ENCODE measurements around the gene COLGALT1.

COLGALT1 gene

DNA sequence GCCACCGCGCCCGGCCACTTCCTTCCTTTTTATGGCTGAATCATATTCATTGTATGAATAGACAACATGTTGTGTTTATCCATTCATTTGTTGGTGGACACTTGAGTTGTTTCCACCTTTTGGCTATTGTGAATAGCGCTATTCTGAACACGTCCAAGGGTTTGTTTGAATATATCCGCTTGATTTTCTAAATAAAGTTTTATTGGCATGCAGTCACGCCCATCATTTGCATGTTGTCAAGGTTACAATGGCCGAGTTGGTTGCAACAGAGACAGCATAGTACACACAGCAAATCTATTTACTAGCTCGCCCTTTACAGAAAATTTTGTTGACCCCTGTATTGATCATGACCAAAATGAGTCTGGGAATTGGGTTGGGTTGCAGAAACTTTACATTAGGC is 43.5 kb downstream of the COLGALT1 start:
- no peak for DNase-seq (ENCODE audit: low read depth in 2 of 2)

DNA sequence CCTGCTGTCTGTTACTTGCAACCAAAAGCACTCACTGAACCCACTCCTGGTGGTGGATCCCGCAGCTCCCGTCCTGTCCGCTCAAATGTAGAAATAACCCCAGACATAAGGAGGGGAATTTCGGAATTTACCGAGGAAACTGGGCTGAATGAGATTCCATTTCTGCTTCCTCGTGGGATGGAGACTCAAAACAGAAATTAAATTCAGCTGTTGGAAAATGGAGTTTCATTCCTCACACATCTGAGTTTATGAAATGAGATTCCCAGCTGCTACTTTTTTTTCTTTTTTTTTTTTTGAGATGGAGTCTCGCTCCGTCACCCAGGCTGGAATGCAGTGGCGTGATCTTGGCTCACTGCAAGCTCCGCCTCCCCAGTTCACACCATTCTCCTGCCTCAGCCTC is 44.3 kb downstream of the COLGALT1 start:
- no peak for DNase-seq (ENCODE audit: low read depth in 2 of 2)

DNA sequence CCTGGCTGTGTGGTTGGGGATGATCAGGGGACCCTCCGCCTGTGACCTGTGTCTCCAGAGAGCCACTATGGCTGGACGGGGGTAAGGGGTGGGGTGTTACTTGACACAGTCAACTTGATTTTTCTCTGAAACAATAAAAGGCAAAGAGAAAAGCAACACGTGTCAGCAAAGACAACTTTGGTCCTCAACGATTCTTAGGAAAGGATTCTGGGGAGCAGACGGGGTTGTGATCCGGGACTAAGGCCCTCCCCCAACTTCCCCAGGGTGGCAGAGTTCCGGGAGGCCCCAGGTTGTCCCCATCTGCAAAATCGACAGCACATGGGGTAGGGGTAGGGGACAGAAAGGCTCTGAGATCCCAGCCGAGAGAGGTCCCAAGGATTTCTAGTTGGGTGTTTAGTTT is 46.2 kb downstream of the COLGALT1 start:
- DNase-seq (ENCODE audit: low read depth in 2 of 2) = no peak

DNA sequence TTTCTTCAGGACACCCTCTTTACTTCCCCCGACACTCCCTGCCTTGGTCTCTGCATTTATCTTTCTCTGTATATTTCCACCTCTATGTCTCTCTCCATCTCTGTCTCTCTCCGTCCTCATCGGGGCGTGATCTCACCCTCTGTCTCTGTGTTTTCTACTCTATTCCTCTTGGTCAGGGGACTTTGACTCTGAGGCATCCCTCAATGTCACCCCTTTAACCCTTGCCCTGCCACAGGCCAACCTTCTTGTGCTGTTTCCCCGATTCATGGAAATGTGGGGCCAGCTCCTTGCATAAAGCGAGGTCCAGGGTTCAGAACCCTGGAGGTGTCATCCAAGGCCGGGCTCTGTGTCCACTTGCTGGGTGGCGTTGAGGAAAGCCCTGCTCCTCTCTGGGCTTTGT is 46.8 kb downstream of the COLGALT1 start:
- DNase-seq (ENCODE audit: low read depth in 2 of 2) = no peak

DNA sequence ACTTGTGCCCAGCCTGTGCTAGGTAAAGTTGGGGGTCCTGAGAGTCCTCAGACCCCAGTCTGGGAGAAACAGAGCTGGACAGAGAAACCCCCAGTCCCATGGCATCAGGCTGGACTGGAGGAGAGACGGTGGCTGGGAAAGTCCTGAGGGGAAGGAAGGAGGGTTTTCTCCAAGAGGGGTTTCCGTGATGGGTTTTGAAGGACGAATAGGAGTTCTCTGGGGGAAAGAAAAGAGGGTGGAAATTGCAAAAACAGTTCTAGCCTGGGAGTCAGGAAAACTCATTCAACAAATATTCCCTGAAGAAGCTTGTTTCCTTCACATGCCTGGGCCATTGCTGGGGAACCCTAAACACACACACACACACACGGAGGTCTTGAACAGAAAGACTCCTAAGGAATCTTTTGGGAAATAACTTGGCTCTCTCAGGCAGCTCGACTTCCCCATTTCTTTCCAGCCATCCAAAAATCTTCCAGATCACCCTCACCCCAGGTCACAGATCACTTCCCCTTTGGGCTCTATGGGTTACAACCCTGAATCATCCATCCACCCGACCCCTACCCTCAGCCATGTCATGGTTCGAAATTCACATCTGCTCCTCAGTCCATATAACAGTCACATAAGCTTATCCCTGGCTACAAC is 47.5 kb downstream of the COLGALT1 start:
- no peak for DNase-seq (ENCODE audit: low read depth in 2 of 2)

DNA sequence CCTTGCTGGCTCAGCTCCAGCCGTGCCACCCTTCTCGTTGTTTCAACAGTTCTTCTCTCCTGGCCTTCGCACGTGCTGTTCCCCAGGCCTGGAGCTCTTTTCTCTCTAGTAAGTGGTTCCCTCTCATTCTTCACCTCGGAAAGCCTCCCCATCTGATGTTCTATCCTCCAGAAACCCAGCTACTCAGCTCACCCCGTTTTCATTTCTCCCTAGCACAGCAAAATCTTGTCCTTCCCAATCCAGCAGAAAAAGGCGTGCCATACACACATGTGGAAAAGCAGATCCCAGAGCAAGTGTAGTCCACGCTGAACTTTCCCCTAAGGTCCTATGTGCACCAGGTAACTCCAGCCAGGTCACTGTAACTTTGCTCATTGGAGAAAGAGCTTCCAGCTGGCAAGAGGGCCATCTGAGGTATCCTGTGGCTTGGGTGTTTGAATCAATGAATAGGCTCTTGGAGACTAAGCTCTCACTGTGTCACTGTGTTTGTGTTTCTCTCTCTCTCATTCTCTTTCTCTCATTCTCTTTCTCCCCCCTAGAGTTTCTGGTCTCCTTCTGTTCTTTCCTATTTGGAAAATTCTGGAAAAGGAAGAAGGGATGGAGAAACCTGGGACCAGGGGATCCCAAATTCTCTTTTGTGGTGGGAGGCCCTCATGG is 49.0 kb downstream of the COLGALT1 start:
- no peak for DNase-seq (ENCODE audit: low read depth in 2 of 2)

DNA sequence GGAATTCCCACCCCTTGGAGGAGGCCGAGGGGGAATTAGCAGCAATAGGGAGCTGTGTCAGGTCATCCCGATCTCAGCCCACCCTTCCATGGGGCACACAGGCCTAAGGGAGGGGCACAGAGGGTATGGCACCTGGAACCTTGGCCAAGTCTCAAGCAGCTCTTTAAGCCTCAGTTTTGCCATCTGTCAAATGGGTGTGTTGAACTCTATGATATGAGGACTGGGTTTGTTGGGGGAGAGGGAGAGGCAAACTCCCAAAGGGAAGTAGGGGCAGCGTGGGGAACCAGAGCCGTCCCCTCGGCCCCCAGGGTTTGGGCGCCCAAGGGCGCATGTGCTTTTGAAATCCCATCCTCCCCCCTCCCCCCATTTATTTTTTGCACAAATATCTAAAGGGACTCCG is 49.7 kb downstream of the COLGALT1 start:
- no peak for DNase-seq (ENCODE audit: low read depth in 2 of 2)

DNA sequence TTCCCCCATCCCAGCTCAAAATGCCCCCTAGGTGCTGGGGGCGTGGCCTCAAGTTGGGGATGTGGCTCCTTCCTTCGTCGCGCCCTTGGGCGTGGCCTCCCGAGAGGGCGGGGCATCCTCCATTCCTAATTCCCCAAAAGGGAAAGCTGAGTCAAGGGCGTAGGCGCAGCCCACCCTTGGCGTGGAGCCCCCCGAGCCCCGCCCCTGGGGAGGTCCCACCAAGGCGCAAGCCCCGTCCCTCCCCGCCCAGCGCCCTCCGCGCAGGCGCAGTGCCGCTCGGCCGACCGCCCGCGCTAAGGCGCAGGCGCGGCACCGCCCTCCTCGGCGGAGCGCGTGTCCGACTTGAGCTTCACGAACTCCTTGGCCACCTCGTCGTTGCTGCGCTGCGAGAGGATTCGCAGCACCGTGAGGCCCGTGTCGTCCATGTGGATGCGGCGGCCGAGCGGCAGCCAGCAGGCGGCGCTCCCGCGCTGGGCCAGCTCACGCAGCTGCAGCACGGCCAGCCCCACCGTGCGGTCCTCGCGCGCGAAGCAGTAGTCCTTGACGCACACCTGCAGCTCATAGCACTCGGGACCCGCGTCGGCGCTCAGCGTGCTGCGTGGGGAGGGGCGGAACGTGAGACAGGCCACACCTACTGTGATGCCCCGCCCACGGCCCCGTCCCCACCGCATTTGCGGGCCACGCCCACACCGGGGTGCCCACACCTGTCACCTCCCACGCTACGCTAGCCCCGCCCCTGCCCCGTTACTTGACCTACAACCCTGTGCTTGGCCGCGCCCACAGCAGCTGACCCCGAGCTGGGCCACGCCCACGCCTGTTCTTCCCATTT is 50.5 kb downstream of the COLGALT1 start:
- peak; percentile 14 to 49 for DNase-seq (ENCODE audit: low read depth in 2 of 2)

DNA sequence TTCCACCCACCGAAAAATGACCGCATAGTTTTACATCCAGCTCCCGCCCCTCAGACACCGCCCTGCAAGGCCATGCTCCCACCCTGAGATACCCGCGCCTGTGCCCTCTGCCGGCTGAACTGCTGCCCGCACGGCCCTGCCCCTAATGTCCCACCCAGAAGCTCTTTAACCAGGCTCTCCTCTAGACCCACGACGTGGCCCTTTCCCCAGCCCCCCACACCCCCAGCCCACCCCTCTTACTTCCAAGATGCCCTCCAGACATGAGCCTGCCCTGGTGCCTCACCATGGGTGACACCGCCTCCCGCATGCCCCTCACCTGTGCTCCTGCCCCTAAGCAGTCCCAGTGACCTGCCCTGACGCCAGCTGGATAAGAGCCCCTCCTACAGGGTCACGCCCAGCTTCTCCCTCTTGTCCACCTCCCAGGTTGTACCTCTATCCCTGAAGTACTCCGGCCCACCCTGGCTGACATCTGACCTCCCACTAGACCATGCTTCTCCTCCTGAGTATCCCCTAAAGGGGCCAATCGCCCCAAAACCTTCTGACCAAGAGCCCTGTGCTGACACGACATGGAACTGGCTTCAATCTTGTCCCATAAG is 51.2 kb downstream of the COLGALT1 start:
- no peak for DNase-seq (ENCODE audit: low read depth in 2 of 2)

DNA sequence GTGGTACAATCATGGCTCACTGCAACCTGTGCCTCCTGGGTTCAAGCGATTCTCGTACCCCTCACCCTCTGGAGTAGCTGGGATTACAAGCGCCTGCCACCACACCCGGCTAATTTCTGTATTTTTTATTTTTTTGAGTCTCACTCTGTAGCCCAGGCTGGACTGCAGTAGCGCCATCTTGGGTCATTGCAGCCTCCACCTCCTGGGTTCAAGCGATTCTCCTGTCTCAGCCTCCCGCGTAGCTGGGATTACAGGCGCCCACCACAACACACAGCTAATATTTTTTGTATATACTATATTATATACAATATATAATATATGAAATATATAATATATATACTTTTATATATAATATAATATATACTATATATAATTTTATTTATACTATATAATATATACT is 52.5 kb downstream of the COLGALT1 start:
- no peak for DNase-seq (ENCODE audit: low read depth in 2 of 2)

DNA sequence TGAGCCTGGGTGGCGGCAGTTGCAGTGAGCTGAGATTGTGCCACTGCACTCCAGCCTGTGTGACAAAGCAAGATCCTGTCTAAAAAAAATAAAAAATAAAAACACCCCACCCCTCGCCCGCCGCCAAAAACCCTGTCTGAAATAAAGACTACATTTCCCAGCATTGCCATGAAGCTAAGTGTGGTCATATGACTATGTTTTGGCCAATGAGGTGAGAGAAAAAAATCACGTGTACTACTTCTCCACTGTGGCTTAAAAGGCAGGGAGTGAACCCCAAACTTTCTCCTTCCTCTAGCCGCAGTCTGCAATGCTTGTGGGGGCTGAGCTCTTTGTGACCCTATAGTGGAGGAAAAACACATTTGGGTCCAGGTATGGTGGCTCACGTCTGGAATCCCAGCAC is 54.9 kb downstream of the COLGALT1 start:
- no peak for DNase-seq (ENCODE audit: low read depth in 2 of 2)

DNA sequence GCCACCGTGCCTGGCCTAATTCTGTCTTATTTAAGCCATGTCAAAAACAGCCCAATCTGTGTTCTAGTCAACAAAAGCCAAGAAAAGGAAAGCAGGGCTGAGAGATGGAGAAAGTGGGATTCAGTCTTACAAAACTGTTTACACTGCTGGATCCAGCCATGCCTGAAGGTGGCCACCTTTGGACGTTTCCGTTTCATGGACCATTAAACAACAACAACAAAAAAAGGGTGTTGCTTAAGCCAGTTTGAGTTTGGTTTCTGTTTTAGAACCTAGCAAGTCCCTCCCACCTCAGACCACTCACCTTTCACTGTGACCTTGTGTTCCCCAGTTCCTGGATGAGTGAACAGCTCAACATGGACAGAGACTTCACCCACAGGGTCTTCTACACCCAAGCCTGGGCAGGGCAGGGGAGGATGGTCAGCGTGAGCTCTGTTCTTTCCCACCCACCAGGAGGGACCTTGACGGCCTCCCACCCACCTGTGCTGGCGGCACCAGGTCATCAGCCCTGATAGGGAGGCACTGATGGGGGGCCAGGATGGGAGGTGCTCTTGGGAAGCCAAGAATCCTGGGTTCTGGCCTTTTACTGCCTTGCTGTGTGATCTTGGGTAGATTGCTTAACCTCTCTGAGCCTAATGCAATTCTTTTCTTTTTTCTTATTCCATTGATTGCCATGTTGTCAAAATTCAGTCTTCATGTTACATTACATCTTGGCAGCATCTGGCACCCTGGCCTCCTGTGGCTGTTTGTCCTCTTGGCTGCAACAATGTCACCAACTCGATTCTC is 56.2 kb downstream of the COLGALT1 start:
- DNase-seq (ENCODE audit: low read depth in 2 of 2) = no peak

DNA sequence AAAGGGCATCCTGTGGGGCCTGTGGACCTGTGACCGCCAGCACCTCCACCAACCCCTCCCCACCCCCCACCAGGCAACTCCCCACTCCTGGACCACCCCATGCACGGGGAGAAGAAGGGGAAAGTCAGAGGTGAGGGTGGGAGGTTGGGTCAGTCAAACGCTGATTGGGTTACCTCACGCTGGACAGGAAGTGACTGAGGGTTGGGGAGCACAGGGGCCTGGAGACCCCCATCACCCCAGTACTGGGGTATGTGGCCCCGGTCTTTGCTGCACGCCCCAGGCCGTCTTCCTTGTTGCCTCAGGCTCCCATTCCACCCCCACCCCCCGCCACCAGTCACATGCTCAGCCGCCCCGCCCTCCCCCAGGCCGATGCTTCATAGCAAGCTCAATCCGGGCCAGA is 59.0 kb downstream of the COLGALT1 start:
- DNase-seq (ENCODE audit: low read depth in 2 of 2) = no peak

DNA sequence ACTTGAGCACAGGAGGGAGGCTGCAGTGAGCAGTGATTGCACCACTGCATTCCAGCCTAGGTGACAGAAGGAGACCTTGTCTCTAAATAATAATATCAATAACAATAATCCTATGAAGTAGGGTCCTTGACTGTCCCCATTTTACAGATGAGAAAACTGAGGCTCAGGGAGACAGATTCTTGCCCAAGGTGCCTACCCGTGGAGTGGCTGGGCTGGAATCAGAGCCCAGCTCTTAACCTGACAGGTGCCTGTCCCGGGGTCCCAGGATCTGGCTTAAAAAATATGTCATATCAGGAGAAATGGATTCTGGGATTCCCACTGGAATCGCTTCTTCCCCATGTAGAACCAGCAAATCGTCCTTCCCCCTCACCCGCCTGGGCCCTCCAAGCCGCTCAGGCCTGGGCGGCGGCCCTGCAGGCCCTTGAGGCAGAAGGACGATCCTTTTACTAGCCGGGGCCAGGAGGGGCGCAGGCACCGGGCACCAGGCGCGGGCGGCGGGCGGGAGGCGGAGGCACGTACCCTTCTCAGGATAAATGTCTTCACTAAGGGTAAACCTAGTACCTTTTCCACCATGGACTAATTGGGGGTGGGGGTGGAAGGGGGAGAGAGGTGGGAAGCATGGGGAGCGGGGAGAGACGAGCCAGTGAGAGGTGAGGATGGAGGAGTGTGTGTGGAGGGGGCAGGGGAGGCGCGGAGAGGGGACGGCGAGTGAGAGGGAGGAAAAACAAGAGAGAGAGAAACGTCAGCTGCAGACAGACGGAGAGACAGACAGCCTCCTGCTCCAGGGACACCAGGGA is 60.6 kb downstream of the COLGALT1 start:
- DNase-seq (ENCODE audit: low read depth in 2 of 2) = no peak

DNA sequence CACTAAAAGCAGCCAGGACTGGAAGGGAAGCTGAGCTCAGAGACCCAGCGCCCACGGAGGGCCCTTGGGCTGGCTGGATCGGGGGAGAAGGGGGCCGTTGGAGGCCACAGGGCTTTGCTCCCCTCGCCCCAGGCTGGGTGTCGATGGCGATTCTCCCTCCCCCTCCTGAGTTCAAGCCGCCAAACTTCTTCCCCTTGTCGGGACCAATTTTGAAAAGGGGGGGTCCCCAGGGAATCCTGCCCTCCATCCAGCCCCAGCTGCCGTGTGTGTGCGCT is 61.2 kb downstream of the COLGALT1 start:
- no peak for DNase-seq (ENCODE audit: low read depth in 2 of 2)

DNA sequence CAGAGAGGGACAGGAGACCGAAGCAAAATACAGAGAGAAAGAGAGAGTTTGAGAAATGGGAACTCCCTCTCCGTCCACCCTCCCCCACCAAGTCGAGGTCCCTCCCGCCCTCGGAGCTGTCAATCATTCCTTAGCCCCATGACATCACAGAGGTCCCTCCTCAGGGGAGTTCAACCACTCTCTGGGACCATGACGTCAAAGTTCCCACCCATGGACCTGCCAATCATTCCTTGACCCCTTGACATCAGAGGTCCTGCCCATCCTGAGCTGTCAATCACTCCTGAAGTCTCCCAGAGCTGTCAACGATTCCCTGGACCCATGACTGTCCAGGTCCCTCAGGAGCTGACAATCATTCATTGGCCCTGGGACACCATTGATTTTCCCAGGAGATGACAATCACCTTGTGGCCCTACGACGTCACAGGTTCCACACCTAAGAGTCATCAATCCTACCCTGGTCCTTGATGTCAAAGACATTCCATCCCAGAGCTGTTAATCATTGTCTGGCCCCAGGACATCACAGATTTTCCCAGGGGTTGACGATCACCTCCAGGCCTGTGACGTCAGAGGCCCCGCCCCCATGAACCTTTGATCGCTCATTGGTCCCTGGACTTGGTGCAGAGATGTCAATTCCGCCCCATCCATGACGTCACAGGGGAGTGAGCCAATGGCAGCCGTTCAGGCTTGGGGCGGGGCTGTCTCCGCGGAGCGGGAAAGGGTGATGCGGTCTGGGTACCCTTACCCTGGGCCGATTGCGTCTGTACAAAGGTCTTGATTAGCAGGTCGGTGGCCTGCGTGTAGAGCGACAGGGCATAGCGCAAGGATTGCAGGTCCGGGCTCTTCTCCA is 61.7 kb downstream of the COLGALT1 start:
- DNase-seq (ENCODE audit: low read depth in 2 of 2) = no peak

DNA sequence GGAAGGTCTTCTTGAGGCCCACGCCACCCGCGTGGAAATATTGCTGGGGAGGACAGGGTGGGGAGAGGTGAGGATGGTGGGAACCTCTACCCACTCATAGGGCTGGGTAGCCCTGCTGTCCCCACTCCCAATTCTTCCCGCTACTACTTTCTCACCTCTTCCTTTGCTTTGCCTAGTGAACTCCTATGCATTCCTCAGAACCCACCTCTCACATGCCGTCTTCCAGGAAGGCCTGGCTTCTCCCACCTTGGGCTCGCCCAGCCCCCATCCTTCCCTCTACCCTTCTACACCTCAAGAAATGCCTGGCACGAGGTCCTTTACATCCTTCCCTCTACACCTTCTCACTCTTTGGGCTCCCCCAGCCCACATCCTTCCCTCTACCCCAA is 62.4 kb downstream of the COLGALT1 start:
- no peak for DNase-seq (ENCODE audit: low read depth in 2 of 2)

DNA sequence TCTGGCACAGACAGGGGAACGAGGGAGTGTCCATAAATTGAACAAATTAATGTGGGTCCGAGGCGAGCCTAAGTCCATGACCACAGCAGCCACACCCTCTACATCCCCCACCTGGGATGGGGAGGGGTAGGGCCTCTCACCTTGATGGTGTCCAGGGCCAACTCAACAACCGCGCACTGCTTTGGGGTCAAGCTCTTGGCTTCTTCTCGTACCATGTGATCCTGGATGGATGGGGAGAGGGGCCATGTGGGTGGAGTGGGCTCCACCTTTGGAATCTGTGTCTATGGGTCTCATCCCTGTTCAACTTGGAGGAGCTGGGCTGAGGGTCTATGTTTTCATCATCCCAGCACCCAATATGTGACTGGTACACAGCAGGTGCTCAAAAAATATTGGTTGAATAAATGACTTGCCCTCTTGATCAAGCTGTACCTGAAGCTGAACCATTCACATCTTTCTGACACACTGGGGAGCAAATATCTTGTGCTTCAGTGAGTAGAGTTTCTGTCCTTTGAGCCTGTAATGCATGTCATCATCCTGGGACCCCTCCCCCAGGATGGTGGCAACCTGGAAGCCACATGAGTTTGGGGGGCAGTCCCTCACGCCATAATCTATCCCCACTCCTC is 62.9 kb downstream of the COLGALT1 start:
- DNase-seq (ENCODE audit: low read depth in 2 of 2) = no peak

DNA sequence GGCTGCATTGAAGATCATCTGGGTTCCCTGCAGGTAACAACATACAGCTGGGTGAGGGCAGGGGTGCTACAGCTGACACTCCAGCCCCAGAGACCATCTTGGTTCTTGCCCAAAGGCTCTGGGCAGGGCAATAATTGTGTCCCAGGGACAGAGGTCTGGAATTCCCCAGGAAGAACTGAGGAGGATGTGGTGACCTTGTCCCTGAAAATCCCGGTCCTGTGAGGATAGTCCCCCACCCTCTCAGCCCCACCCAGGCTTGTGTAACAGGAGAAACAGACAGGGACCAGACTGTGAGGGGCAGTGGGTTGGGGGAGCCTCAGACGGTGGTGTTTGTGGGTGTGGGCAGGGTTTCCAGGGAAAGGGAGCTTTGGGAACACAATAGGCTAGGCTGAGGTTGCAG is 63.5 kb downstream of the COLGALT1 start:
- DNase-seq (ENCODE audit: low read depth in 2 of 2) = no peak

DNA sequence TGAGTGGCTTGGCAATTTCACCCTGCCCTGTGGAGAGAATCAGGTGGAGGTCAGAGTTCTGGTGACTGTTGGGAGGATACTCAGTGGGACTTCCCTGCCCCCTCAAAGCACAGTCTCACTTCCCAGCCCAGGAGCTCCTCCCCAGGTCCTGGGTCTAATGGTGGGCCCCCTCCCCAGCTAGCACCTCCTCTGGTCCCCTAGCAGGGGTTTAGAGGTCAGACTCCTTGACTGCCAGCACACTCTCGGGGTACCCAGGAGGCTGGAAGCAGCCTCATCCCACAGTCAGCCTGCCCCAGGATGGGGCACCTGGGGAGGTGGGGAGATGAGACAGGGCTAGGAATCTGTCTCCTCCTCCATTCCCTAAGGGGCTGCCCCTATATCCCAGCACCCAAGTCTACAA is 65.2 kb downstream of the COLGALT1 start:
- no peak for DNase-seq (ENCODE audit: low read depth in 2 of 2)
